NCI-H1417 (cell line): ENCODE data around the gene RSF1.

Experiments used
- DNase-seq, 3 experiments: peaks; one replicate each; lab custom pipeline; 2025; lab: John Stamatoyannopoulos, UW

The RSF1 gene

DNA sequence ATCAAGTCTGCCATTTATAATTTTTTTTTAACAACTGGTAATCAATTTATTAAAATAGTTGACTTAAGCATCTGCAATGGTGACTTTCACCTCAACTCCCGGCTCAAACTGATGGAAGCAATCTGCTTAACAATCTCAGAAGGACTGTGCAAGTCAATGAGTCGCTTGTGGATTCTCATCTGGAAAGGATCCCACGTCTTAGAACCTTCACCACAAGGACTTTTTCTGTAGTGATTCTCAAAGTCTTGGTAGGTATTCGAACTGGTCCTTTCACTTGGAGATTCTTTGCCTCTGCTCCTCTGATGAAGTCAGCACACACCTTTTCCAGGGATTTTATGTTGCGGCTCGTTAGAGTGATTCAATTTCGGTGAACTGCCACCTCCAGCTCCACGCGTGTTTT, 7.3 kb downstream of the RSF1 start:
- DNase-seq = no peak

DNA sequence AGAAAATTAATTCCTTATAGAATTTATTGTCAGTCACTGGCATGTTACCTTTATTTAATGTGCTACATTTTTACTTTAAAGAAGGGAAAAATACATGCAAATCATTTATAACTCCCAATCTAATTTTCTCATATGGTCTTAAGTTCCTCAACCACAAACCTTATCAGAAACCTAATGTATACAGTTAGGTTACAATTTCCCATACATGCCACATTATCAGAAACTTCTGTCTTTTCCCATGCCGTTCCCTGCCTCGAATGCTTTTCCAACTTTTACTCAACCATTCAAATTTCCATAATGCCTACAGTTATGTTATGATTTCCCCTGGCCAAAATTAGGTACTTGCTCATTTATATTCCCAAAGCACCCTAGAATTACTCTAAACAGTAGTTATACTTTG, 13.5 kb downstream of the RSF1 start:
- DNase-seq = no peak

DNA sequence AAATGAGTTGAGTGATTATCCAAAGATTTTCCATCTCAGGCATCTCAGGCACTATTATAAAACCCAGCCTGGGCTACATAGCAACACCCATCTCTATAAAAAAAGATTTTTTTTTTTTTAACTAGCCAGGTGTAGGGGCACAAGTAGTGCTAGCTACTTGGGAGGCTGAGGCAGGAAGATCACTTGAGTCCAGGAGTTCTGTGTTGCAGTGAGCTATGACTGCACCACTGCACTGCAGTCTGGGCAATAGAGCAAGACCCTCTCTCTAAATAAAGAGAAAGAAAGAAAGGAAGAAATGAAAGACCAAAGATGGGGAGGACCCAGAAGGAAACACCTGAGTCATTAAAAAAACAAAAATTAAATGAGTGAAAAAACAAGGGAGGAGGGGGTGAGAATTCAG, 14.1 kb downstream of the RSF1 start:
- no peak for DNase-seq

DNA sequence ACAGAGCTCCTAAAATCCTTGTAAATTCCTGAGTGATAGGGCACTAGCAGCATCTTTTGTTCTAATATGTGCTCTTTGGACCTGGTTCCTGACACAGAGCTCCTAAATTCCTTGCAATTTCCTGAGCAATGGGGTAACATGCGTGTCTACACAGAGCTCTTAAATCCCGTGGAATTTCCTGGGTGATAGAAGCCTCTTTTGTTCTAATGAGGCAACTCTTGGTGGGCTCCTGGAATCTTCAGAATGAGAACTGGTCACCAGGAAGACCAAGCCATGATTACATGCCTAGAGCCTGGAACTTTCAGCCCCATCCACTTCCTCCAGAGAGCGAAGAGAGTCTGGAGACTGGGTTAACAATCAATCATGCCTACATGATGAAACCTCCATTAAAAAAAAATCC, 19.0 kb downstream of the RSF1 start:
- DNase-seq = no peak

DNA sequence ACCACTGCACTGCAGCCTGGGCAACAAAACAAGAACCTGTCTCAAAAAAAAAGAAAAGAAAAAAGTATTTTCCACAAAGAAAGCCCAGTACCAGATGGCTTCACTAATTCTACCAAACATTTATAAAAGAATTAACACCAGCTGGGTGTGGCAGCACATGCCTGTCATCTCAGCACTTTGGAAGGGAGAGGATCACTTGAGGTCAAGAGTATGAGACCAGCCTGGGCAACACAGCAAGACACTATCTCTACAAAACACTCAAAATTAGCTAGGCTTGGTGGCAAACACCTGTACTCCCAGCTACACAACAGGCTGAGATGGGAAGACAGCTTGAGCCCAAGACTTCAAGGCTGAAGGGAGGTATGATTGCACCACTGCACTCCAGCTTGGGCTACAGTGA, 20.1 kb downstream of the RSF1 start:
- DNase-seq = no peak

DNA sequence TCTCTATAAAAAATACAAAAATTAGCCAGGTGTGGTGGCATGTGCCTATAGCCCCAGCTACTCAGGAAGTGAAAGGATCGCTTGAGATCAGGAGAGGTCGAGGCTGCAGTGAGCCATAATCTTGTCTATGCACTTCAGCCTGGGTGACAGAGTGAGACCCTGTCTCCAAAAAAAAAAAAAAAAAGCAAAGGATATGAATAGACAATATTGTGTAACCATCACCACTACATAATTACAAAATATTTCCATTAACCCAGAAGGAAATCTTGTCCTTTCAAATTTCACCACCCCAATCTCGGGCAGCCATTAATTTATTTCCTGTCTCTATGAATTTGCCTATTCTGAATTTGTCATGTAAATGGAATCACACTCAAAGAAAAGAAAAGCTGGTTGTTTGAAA, 21.2 kb downstream of the RSF1 start:
- no peak for DNase-seq

DNA sequence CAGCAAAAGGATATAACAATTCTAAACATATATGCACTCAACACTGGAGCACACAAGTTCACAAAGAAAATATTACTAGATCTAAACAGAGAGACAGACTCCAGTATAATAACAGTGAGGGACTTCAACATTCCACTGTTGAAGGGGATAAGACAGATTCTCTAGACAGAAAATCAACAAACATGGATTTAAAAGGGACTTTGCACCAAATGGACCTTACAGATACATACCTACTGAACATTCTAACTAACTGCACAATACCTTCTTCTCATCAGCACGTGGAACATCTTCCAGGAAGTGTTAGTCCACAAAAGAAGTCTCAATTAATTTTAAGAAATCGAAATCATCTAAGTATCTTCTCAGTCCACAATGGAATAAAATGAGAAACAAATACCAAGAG, 26.6 kb downstream of the RSF1 start:
- DNase-seq = no peak

DNA sequence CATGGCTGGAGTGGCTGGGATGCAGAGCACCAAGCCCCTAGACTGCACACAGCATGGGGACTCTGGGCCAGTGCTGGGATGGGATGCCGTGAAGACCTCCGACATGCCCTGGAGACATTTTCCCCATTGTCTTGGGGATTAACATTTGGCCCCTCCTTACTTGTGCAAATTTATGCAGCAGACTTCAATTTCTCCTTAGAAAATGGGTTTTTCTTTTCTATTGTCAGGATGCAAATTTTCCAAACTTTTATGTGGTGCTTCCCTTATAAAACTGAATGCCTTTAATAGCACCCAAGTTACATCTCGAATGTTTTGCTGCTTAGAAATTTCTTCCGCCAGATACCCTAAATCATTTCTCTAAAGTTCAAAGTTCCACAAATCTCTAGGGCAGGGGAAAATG, 29.2 kb downstream of the RSF1 start:
- no peak for DNase-seq

DNA sequence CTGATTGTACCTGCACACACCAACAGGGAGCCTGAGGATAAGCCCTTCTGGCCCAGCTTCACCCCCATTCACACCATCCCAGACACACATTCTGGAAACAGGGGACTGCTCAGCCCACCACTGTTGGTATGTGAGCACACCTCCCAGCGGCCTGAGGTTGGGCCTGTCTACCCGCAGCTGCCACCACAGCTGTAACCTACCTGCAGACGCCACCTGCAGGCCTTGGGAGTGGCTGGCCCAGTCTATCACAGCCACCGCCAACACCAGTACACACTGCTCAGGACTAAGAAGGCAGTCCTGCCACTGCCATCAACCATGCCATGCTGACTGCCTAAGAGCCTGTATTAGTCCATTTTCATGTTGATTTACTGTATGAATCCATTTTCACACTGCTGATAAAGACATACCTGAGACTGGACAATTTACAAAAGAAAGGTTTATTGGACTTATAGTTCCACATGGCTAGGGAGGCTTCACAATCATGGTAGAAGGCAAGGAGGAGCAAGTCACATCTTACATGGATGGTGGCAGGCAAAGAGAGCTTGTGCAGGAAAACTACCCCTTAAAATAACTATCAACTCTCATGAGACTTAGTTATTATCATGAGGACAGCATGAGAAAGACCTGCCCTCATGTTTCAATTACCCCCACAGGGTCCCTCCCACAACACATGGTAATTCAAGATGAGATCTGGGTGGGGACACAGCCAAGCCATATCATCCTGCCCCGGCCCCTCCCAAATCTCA, 30.6 kb downstream of the RSF1 start:
- DNase-seq = no peak

DNA sequence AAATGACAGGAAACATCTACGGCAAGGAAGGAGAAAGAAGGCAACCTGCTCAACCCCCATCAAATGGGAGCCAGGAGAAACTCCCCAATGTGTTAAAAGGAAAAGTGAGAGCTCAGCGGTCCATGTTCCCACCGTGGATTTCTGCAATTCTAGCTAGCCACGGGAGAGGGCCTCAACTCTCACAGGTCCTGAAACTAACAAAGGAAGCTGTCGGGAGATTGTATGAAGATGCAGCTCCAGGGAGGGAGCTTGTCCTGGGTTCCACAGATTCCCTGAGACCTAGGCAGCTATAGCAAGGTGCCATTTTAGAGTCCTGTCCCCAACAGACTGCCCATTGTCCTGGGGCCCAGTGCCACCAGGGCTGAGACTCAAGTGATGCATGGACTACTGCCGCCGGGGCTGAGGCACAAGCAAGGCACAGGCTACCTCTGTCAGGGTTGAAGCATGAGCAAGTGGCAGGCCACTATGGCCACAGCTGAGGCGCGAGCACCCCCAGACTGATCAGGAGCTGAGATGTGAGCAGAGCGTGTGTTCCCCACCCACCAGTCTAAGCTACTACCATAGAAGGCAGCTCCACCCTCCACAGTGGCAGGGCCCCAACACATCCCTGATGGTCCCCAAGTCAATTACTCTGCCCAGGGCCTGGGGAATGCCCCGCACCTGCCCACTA, 31.3 kb downstream of the RSF1 start:
- DNase-seq = no peak

DNA sequence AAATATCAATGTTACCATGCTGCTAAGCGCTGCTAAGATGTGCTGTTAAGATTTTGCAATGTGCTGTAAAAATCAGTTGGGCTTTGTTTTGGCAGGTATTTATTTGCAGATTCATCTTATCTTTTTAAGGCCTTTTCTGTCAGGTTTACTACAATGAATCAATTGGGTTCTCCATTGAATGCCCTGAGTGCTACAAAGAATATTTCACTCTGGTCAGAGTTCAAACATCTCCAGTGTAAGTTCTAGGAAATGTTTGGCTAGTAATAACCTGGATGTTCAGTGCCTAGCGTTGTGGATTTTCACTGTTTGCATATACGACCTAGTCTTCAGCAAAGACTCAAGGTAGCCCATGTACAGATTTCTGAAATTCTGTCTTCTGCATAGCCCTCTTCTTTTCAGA, 36.0 kb downstream of the RSF1 start:
- DNase-seq = no peak

DNA sequence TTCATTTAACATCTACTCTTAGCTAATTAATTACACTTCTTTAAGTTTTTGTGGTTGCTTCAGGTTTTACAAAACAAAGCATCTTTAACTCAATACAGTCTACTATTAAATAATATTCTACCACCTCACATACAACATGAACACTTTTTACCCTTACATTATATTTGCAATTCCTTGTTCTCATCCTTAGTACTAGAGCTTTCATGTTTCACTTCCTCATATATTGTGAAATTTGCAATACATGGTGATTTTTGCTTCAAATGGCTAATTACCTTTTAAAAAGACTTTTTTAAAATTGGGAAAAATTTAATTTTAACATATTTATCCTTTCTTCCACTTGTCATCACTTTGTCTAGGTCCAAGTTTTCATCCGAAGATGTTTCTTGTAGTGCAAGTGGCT, 37.5 kb downstream of the RSF1 start:
- no peak for DNase-seq

DNA sequence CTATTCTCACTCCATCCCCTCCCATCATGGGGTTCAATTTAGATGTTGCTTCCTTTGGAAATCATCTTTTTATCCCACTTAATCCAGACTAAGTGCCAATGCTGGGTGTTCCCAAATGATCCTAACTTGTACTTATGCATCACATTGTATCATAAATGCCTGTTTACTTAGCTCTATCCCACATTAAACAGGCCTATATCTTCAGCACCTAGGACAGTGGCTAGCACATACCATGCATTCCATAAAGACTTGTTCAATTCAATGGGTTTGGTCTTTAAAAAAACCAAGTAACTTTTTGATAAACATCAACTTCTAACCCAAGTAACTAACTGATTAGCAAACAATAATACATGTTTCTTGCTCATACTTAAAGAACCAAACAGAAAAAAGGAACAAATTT, 40.6 kb downstream of the RSF1 start:
- DNase-seq = no peak

DNA sequence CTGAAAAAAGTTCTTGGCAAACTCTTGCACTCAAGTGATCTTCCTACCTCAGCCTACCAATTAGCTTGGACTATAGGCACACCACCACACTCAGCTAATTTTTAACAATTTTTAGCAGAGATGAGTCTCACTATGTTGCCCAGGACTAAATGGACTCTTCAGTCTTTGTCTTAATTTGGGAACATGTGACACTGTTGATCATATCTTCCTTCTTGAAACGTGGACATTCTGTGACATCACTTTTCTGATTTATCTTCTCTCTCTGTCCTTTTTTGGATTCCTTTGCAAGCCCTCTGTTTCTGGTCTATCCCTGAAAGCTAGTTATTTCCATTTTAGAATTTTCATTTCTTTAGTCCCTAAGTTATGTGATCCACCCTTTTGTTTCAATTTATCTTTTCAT, 42.0 kb downstream of the RSF1 start:
- DNase-seq = no peak

DNA sequence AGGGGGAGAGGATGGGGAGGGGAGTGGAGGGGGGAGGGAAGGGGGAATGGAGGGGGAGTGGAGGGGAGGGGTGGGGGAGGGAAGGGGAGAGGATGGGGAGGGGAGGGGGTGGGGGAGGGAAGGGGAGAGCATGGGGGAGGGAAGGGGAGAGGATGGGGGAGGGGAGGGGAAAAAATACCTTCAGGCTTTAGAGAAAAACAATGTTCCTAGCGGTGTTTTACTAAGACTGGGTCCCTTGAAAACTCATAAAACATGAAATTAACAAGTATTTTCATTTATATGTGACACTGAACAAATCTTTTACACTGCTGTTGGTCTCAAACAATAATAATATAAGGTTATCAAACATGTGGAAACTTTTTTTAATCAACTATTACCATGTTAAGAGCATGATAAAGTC, 42.4 kb downstream of the RSF1 start:
- DNase-seq = no peak

DNA sequence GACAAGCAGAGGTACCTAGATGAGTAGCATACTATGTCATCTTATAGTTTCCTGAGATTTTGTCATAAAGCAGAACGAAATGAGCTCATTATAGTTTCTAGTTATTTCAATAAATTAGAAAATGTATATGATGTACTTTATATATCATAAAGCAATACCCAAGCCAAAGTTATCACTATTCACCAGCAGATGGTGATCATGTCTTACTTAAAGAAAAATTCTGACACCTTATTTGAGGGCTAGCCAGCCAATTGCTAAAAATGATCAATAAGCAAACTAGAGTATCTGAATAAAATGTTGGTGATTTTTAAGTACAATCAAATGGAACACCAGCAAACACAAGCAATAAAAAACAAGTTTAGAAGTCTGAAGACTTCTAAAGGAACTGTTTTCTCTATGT, 44.1 kb downstream of the RSF1 start:
- peak in 2 of 3 experiments; percentile 5 to 60 for DNase-seq

DNA sequence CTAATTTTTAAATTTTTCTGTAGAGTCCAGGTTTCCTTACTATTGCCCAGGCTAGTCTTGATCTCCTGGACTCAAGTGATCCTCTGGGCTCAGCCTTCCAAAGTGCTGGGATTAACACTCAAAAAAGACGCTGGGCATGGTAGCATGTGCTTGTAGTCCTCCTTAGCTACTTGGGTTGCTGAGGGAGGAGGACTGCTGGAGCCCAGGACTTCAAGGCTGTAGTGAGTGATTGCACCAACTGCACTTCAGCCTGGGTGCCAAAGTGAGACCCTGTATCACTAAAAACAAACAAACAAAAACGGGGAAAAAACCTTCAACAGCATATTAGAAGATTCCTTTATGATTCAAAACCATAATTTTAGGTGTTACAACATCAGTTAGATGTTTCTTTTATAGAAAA, 44.6 kb downstream of the RSF1 start:
- DNase-seq = no peak

DNA sequence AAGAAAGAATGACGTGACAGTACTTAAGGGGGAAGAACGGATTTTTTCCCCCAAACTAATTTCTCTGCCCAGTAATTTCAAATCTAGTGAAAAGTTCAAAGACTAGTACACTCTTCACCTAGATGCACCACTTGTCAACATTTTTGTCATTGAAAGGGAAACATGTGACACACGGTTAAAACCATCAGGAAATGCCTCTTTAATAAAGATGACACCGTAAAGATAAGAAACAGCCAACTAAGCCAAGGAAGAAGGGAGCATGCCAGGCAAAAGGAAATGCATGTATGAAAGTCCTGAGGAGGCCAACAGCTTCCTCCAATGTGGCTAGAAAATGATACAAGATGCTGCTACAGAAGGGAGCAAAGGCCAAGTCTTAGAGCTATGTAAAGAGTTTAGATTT, 49.4 kb downstream of the RSF1 start:
- DNase-seq = no peak

DNA sequence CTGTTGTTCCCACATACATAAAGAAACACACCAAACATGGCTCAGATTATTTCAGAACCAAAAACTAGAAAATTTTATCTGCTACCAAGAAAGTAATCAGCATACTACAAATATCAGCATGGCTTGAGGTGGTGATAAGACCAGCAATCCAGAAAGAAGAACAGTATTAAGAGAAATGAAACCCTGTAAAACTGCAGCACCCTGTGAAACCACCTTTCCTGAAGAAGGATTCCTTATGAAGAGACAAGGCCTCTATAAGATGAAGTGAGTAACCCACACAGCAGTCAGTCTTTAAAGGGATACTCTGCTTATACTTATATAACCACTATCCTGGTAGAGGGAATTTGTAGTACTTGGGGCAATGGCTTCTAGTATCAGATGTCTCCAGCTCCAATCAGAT, 49.9 kb downstream of the RSF1 start:
- DNase-seq = no peak

DNA sequence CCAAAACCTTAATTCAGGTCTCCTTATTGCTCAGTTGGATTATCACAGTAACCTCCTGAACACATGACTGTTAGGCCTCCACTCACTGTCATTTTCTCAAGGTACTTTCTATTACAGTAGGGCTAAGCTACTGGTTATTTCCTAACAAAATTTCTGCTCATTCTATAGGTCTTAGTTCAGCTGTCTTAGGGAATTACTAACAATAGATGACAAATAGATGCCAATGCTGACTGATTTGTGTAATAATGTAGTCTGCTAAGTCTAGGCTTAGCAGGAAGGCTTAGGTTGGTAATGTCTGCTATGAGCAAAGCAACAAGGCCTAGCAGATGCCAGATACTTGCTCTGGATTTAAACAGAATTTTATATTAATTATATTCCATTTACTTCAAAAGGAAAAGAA, 58.1 kb downstream of the RSF1 start:
- DNase-seq = no peak

DNA sequence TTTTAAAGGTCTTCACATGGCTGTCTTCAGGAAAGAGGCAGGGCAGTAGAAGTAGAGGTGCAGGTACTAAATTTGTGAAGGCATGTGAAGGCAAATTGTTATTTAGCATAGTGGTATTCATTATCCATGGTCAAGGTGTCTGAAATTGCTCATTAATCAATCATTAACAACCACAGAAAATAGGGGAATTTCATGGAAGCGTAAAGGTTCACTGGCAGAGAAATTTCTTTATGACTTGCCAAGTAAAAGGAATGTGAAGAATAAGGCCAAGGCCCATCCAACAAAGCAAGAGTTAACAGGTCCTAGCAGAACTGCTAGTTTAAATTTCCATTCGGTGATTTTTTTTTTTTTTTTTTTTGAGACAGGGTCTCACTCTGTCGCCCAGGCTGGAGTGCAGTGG, 59.0 kb downstream of the RSF1 start:
- no peak for DNase-seq

DNA sequence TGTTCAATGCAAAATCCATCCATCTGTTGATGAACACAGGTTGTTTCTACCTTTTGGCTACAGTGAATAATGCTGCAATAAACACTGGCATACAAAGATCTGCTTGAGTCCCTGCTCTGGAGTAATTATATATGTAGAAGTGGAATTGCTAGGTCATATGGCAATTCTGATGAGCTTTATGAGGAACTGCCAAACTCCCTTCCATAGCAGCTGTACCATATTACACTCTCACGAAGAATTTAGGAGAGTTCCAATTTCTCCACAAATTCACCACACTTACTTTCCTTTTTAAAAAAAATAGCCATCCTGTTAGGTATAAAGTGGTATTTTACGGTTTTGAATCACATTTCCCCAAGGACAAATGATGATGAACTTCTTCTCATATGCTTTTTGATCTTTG, 62.2 kb downstream of the RSF1 start:
- DNase-seq = no peak

DNA sequence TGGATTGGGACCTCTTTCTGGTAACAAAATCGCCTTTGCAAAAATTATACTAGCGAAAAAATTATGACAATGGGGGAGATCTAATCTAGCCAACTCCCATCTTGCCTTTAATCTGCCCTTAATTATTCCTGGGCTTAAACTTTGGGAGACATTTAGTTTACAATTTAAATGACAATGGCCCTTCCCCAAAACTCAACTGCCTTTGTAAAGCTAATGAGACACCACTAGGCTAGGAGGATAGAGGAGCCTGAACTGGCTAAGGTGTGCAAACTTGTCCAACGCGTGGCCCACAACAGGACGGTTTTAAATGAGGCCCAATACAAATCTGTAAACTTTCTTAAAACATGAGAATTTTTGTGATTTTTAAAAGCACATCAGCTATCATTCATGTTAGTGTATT, 67.3 kb downstream of the RSF1 start:
- no peak for DNase-seq

DNA sequence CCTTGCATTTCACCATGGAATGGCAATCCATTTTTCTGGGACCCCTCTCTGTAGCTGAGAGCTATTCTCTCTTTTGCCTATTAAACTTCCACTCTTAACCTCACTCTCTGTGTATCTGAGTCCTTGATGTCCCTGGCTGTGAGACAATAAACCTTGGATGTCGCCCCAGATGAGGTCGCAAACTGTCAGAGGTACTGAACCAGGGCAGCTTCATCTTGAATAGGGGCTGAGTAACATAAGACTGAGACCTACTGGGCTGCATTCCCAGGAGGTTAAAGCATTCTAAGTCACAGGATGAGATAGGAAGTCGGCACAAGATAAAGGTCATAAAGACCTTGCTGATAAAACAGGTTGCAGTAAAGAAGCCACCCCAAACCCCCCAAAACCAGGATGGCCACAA, 68.0 kb downstream of the RSF1 start:
- no peak for DNase-seq
